B cell (primary cell): ENCODE results near the gene FEZ2.

Experiments used
- EZH2 ChIP-seq: IDR thresholded peaks from 2 replicates; pipeline ENCODE4 v1.6.1; 2012; ENCODE audit warnings: borderline replicate concordance, low read depth, mild to moderate bottlenecking, moderate library complexity, low read length; ENCODE audit not compliant: insufficient read depth, poor library complexity, severe bottlenecking
- TF ChIP-seq, protein P1 (sequence below): fragments of 200-600 bp; IDR thresholded peaks from one replicate; pipeline ENCODE4 v1.8.0; 2022; ENCODE audit warnings: antibody characterized with exemption, mild to moderate bottlenecking

DNA sequence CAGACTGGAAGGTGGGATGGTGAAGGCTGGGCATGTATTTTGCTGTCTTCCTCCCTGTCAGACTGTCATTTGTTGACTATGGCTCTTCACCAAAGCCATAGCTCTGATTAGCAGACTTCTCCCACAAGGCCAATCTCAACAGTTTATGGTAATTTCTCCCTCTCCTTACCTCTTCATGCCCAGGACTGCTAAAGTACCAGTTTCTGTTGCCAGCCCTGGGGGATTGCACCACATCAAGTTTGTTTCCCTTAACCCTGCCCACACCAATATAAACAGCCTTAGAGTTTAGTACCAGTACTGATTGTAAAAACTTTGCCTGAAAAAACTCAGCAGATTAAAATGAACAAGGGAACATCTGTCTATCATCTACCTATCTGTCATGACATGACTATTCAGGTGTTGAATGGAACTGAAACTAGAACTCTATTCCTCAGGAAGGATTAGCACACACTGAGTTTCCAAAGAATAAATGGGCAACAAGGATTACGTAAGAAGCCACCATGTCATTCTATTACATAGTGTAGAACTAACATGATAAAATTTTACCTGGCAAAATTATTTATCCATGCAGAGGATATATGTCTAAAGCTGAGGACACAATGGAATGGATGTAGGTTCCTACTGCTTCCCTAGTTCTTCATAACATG is 13.7 kb downstream of the FEZ2 start:
- TF ChIP-seq, protein P1, sequence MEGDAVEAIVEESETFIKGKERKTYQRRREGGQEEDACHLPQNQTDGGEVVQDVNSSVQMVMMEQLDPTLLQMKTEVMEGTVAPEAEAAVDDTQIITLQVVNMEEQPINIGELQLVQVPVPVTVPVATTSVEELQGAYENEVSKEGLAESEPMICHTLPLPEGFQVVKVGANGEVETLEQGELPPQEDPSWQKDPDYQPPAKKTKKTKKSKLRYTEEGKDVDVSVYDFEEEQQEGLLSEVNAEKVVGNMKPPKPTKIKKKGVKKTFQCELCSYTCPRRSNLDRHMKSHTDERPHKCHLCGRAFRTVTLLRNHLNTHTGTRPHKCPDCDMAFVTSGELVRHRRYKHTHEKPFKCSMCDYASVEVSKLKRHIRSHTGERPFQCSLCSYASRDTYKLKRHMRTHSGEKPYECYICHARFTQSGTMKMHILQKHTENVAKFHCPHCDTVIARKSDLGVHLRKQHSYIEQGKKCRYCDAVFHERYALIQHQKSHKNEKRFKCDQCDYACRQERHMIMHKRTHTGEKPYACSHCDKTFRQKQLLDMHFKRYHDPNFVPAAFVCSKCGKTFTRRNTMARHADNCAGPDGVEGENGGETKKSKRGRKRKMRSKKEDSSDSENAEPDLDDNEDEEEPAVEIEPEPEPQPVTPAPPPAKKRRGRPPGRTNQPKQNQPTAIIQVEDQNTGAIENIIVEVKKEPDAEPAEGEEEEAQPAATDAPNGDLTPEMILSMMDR = no peak
- TF ChIP-seq EZH2 = no peak
